NCI-H2029 treated with DMSO at 0.1 percent for 48 hours (cell line): ENCODE measurements around the gene QPRT.
"Not testable (repeated sequence)": the region's sequence is repeated elsewhere in the genome, so short reads cannot be mapped to it uniquely, and the experiment has no call there.

Experiments used
- DNase-seq: peaks from one replicate; lab custom pipeline; 2025; lab: John Stamatoyannopoulos, UW

QPRT gene

DNA sequence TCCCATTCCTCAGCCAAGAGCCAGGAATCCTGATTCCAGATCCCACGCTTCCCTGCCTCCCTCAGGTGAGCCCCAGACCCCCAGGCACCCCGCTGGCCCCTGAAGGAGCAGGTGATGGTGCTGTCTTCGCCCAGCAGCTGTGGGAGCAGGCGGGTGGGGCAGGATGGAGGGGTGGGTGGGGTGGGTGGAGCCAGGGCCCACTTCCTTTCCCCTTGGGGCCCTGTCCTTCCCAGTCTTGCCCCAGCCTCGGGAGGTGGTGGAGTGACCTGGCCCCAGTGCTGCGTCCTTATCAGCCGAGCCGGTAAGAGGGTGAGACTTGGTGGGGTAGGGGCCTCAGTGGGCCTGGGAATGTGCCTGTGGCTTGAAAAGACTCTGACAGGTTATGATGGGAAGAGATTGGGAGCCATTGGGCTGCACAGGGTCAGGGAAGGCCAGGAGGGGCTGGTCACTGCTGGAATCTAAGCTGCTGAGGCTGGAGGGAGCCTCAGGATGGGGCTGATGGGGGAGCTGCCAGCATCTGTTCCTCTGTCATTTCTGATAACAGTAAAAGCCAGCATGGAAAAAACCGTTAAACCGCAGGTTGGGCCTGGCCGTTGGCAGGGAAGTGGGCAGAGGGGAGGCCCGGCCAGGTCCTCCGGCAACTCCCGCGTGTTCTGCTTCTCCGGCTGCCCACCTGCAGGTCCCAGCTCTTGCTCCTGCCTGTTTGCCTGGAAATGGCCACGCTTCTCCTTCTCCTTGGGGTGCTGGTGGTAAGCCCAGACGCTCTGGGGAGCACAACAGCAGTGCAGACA is 15.8 kb upstream of the QPRT start, which contains the start of gene SPN:
SPN (plus strand) TSS at position 232 of the 791 bp plus-strand sequence; CDS start at position 714, 482 bp downstream.
- DNase-seq = no peak

- DNase-seq = no peak
These were observed 15.2 kb upstream of the QPRT start for GRCh38 chr16:29663807-29664090.

GRCh38 chr16:29664091-29664921 is 14.7 kb upstream of the QPRT start:
- DNase-seq = no peak

DNA sequence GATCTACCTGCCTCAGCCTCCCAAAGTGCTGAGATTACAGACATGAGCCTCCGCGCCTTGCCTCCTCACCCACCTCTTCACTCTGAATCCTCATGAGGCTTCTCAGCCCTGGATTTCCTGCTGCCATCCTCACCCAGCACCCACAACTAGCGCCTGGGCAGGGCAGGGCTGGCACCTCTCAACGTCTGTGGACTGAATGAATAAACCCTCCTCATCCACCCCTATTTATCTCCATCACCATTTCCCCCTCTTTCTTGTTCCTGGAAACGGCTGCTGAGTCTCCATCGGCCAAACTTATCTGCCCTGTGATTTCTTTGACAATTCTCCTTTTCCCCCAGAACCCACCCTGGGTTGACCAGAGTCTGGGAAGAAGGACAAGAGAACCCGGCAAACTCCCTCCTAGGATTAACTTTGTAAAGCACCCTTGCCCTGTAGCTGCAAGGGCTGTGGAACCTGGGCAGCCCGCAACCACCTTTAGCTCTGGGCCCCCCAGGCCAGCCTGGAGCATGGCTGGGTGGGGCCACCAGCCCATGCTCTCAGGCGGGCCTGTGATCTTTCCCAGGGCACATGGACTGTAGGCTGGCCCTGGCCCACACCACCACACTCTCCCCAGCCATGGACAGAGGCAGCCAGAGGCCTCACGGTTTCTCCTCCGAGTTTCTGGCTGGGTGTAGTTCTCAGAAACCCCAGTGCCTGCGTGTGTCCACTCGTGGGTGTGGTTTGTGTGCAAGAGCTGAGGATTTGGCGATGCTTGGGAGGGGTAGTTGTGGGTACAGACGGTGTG is 13.5 kb upstream of the QPRT start:
- DNase-seq = no peak

- DNase-seq = not testable (repeated sequence)
These were observed 11.7 kb upstream of the QPRT start for GRCh38 chr16:29667322-29667610.

GRCh38 chr16:29667755-29668154 is 11.2 kb upstream of the QPRT start:
- DNase-seq = no peak

DNA sequence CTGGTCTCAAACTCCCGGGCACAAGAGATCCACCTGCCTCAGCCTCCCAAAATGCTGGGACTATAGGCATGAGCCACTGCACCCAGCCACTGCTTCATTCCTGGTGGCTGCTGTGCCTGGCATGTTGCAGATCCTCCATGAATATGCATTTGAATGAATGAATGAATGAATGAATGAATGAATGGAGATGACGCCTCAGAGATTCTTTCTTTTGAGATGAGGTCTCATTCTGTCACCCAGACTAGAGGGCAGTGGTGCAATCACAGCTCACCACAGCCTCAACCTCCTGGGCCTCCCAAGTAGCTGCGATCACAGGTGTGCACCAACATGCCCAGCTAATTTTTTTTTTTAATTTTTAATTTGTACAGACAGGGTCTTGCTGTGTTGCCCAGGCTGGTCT is 10.7 kb upstream of the QPRT start:
- DNase-seq = no peak

GRCh38 chr16:29673501-29673900 is 5.5 kb upstream of the QPRT start:
- DNase-seq = no peak

DNA sequence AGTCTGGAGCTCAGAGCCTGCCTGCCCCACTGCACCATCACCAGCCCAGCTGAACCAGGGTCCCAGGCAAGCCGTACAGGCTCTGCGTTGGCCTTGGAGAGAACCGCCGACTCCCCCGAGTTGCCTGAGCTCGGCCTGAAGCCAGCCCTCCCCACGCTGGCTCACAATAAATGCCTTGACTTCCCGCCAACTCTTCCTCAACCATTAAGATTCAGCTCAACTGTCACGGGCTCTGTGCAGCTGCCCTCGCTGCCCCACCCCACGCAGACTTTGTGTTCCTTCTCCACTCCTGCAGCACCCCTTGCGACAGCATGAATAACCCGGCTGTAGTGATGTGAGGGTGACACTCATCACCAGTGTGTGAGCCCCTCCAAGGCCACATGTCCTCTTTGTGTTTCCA is 4.8 kb upstream of the QPRT start:
- DNase-seq = no peak

- DNase-seq = no peak
These were observed 3.0 kb upstream of the QPRT start for GRCh38 chr16:29675811-29676643.

- DNase-seq = no peak
These were observed 1.8 kb upstream of the QPRT start for GRCh38 chr16:29676989-29677785.

DNA sequence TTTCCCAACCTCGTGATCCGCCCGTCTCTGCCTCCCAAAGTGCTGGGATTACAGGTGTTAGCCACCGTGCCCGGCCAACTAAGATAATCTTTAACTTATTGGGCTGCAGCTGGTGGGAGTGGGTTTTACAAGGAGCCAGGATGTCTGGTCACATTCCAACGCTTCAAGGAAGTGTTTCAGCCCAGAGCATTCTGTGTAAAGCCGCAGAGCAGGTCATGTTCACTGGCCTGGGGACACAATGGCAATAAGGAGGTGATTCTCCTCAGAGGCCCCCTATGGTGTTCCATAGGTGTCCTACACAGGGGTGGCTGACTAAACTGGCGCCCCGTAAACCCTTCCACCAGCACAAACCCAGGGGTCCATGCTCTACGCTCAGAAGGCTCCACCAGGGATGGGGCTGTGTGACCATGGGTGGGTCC is 1.2 kb downstream of the QPRT start:
- DNase-seq = no peak

DNA sequence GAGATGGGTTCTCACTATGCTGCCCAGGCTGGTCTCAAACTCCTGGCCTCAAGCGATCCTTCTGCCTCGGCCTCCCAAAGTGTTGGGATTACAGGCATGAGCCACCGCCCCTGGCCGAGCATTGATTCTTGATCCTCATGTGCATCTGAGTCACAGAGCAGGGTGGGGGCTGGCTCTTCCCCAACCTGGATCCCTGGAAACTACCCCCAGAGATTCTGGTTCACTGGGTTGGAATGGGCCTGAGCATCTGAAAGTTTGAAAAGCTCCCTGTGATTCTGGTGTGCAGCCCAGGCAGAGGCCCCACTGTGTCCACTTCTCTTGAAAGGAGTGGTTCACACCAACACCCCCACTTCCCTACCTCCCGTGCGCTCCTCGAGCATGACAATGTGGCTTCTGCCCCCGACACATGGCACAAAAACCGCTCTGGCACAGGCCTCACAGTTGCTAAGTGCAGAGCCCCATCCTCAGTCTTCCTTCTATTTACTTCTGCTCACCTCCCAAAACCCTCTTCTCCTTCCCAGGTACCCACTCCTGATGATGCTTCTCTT is 4.6 kb downstream of the QPRT start:
- no peak for DNase-seq

GRCh38 chr16:29684679-29685078 is 5.7 kb downstream of the QPRT start:
- no peak for DNase-seq

DNA sequence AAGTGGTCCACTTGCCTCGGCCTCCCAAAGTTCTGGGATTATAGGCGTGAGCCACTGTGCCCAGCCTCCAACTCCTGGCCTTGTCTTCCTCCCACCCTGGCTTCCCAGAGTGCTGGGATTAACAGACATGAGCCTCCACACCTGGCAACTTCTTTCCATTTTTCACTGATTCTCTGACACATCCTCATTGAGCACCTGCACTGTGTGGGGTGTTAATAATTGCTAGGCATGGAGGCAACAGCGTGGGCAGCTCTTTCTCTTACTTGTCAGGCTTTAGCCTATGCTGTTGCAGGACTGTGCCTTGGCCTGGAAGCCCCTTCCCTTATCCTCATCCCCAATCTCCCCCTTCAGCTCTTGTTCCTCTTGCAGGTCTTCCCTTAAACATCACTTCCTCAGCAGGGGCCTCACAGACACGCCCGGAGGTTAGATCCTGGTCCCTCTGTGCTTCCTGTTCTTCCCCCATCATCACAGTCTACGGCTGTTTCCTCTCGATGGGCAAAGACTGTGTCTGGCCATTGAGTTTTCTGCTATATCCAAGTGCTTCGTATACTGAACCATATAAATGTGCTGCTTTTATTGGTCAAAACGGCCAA is 7.9 kb downstream of the QPRT start:
- no peak for DNase-seq

- no peak for DNase-seq
These were observed 8.8 kb downstream of the QPRT start for GRCh38 chr16:29687755-29688154.

- DNase-seq = no peak
These were observed 9.2 kb downstream of the QPRT start for GRCh38 chr16:29688172-29688571.

DNA sequence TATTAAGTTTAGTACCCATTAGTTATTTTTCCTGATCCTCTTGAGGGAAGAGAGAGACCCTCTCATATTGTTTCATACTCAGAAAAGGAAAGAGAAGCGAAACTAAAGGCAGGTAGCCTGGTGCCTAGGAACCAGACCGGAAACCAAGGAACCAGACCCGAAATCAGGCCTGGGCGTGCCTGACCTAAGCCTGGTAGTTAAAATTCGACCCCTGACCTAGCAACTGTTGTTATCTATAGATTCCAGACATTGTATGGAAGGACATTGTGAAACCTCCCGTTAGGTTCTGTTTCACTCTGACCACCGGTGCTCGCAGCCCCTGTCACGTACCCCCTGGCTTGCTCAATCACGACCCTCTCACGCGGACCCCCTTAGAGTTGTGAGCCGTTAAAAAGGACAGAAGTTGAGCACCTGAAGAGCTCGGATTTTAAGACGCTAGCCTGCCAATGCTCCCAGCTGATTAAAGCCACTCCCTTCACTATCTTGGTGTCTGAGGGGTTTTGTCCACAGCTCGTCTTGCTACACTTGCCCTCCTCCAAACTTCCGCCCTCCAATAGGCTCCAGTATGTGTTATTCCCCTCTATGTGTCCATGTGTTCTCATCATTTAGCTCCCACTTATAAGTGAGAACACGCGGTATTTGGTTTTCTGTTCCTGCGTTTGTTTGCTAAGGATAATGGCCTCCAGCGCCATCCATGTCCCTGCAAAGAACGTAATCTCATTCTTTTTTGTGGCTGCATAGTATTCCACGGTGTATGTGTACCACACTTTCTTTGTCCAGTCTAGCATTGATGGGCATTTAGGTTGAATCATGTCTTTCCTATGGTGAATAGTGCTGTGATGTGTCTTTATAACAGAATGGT is 10.7 kb downstream of the QPRT start:
- DNase-seq = not testable (repeated sequence)

GRCh38 chr16:29692606-29693005 is 13.6 kb downstream of the QPRT start:
- DNase-seq = not testable (repeated sequence)
